Adipose tissue (tissue), 3 donors: ENCODE results near the gene ARHGEF33. TPM values are rescaled to one million over a fixed set of nuclear protein-coding genes. Genes with fewer than 3 reads are reported as not detected.

ENCODE experiments used
- H3K27ac ChIP-seq: one replicate; pipeline ENCODE4 v1.5.1; 2013; ENCODE audit warnings: low read depth, low read length
- WGBS, 3 donors: extraction: QIAGEN DNeasy Blood & Tissue Kit; methylation state at CpG; one replicate each; pipeline ENCODE4 v1.1.7; 2013; 5-methylcytosine and 5-hydroxymethylcytosine counted together
- polyA plus RNA-seq, 3 donors: library from polyadenylated mRNA; stranded (reverse); fragments of 200-250 nt; gene quantifications; one replicate each; pipeline ENCODE4 v1.2.3, GENCODE V29; 2013
- donor health status: healthy with polysubstance abuse.
- donor health status: Bipolar disorder and iron deficiency.
- donor health status: healthy.

Gene ARHGEF33
- polyA plus RNA-seq, 3 donors, result 0.10 to 2.4 (median 0.14) TPM

DNA sequence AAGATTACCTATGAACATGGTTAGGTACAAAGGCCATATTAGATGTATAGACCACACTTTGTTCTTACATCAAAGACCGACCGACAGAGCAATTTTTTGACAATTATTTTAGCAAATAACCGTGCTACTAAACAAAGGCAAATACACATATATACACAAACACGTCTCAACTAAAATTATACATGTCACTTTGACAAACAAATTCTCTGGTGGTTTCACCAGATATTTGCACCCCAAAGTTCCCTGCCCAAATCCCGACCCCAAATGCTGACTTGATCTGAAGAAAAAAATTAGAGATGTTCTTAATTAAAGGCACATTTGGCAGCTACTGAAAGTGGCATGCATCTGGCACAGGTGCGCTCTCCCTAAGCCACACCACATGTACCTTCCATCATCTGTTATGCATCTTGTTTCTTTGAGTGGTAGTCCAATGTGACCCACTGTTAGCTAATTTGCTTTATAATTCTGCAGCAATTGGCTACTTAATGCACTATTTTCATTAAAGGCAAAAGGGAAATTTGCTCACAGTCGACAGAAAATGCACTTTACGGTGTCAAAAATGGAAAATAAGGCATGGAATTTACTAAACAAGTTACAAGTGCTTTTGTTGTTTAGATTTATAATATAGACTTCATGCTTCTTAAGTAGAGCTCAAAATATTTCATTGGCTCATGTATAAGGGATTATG, 92.1 kb downstream of the ARHGEF33 start:
- H3K27ac ChIP-seq, result no peak overlapping the region
- 77 to 95% (median 94%) methylated on average over 8 of the region's 8 CpGs for WGBS, 3 donors

DNA sequence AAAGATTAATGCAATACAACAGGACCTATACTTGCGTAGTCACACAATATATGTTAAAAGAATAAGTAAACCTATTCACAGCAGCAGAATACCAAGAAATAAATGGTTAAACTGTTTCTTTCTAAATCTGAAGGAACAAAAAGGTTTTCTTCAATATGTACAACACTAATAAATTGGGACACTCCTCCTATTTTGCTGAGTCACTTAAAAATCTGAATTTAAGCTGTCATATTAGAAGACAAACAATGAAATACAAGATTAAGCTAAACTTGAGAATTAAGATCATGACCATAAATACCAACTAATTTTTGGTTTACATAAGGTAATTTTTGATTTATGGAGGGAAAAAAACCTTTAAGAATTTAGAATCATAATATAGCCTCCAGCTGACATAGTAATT, 92.8 kb downstream of the ARHGEF33 start:
- 95 to 100% (median 99%) methylated on average over 1 of the region's 1 CpG for WGBS, 3 donors

DNA sequence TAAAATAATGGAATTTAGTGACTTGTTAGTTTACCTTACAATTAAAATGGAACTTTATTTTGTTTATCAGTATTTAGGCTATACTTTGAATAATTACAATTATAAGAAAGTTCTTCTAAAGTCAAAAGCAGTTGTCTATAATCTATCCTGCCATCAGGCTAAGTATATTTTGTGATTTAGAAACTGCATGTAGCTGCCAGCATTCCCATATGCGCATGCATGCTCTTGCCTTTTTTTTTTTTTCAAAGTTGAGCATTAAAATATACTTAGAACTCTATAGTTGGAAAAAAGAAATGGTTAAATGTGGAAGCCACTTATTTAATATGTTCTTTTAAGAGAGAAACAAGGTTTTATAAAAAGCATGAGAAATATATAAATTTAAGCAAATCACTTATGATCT, 99.0 kb downstream of the ARHGEF33 start:
- no peak overlapping the region for H3K27ac ChIP-seq
- 97 to 100% (median 97%) methylated on average over 1 of the region's 1 CpG for WGBS, 3 donors

More for the DNA sequence above, 92.8 kb downstream of the ARHGEF33 start:
- no peak overlapping the region for H3K27ac ChIP-seq

DNA sequence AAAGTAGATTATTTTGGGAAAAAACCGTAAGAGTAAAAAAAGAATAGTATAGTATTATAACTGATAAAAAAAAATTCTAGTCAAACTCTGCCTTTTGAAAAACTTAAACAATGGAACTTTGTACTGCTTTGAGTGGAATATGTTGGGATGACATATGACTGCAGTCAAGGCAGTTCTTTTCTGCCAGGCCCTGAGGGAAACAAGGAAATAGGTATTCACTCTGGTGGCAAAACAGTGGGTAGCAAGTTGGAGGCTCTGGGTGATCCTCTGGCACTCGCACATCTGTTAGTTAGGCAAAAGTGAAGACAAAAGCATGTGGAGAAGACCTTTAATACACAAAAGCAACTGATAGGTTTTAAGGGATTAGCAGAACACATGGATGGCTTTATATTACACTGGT, 102.2 kb downstream of the ARHGEF33 start:
- WGBS, 3 donors, result 67 to 95% (median 94%) methylated on average over 2 of the region's 2 CpGs
- H3K27ac ChIP-seq, result no peak overlapping the region

DNA sequence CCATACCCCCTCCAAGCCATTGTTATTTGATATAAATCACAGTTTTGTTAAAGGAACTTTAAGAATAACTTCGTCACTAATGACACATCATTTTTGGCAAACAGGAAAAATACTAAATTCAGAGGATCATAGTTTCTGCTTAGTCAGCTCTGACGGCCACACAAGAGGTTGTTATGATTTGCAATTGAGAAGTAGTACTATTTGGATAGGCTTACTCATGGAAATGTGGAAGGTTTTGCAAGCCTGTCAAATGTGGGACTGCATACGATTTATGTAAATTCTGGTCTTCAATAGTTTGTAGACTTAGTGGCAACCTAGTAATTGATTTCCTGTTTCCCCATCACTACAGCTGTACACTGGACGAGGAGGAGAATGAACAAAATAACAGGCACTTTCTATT, 108.1 kb downstream of the ARHGEF33 start:
- H3K27ac ChIP-seq, result no peak overlapping the region
- WGBS, 3 donors, result 33 to 72% (median 37%) methylated on average over 4 of the region's 4 CpGs

DNA sequence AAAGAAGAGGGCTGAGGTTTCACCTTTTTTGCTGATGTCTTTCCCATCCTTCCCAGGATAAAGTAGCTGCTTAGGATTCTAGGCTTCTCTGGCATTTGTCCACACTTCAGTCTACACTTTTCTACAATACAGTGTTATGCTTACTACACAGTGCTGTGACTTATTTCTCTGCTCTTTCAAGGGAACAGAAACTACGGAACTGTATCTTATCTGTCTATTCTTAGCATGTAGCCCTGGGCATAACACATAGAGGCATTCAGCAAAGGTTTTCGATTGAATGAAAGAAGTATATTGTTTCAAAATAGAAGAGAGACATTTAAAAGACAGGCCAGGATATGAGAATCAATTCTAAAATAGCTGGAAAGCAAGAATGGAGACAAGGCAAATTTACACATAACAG, 110.9 kb downstream of the ARHGEF33 start:
- 85 to 95% (median 94%) methylated on average over 2 of the region's 2 CpGs for WGBS, 3 donors
- no peak overlapping the region for H3K27ac ChIP-seq

DNA sequence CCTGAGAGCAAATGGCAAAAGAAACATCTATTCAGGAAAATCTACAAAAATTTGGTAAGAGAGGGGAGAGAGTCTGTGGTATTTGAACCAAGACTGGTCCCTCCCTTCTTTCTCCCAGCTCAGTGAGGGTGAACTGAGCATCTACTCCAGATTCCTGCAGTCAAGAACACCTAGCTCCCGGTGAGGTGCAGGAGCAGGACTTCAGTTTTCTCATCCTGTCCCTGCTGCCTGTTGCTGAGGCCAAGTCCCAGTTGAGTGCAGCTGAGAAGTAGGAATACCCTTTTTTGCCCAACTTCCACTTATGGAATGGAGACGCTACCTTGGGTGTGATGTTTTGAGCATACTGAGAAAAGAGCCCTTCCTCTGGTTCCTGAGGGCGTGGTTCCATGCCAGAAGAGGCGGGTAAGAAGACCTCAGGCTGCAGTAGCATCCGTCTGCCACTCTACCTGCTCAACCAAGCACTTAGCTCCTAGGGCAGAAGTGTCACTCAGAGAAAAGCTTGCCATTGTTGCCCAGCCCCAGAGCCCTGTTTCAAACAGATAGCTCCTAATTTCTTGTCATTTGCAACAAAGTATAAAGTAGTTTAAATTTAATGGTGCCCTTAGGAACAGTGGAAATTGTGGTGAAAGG, 118.3 kb downstream of the ARHGEF33 start:
- WGBS, 3 donors, result 77 to 90% (median 78%) methylated on average over 5 of the region's 5 CpGs
- no peak overlapping the region for H3K27ac ChIP-seq

DNA sequence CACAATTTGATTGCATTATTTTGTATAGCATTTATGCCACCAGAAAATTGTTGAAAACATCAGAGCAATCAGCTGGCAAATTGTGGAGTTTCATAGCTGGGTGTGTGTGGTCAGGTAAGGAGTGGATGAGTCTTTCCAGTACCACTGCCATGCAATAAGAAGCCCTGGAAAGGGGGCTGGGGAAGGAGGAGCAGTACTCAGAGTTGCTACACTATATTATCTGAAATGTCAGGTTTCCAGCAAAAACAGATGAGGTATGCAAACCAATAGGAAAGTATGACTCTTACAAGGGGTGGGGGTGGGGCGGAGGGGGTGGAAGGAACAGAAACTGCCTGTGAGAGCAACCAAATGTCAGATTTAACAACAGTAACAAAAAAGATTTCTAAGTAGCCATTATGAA, 119.0 kb downstream of the ARHGEF33 start:
- no peak overlapping the region for H3K27ac ChIP-seq
- WGBS, 3 donors, result 93 to 100% (median 94%) methylated on average over 1 of the region's 1 CpG

DNA sequence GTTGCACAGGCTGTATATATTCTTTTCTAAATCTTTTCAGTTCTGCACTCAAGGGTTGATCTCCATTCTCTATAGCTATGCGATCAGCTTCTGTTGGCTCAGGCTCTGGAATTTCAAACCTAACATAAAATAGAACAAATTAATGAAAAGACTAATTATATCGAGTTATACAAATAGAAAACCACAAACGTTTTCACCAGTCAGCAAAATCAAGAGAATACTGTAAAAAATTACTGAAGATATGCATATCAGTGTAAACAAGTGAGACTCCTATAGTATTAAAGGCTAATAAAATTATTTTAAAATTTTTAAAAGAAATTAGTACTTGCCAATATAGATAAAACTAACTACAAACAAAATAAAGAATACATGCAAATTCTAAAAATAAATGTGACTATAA, 124.2 kb downstream of the ARHGEF33 start:
- no peak overlapping the region for H3K27ac ChIP-seq
- 81 to 93% (median 85%) methylated on average over 3 of the region's 3 CpGs for WGBS, 3 donors

DNA sequence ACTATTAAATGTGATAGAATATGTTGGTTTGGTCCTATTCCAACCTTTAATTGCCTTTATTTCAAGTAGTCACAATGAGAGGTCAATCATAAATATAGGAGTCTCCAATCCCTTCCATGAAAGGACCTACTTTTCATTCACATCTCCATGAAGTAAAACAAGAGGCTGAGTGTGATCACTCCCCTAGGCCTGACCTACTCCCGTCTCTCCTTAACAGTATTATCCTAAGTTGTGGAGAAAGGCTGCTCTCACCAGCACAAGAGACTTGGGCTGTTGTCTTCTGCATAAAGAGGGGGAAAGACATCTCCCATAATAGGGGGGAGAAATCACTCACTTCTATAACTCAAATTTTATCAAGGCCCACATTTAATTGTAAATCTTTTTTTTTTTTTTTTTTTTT, 125.7 kb downstream of the ARHGEF33 start:
- 93 to 100% (median 96%) methylated on average over 1 of the region's 1 CpG for WGBS, 3 donors

DNA sequence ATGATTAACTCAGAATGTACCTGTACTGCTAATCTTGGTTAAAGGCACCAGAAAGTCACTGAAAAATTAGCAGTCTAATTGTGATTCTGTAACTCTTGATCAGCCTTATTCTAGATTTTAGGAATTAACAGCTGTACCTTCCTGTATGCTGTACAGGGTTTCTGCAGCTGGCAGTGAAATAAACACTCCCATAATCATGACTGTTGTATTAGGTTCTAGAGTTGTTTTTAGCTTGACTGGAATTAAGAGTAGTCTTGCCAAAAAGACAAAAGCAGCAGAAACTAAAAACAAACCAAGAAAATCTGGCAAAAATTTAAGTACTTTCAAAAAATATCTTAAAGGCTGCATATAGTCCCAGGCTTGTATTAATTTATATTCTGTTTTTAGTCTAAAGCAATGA, 127.7 kb downstream of the ARHGEF33 start:
- H3K27ac ChIP-seq, result no peak overlapping the region

More for the DNA sequence above, 125.7 kb downstream of the ARHGEF33 start:
- no peak overlapping the region for H3K27ac ChIP-seq

DNA sequence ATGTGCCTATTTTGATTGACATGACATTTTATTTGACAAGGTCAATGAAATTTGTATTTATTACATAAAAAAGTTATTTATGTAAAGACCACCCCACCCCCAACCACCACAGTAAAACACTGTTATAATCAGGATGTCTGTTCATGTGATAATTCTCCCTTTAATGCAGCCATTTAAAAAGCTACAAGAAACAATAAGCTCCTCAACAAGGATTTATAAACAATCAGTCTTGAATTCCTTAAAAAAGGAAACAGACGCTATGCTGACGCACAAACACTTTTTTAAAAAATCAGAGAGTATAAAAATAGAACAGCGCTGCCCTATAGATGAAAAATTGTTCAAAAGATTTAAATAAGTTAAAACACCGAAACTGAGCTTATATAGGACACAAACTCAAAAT, 129.0 kb downstream of the ARHGEF33 start:
- no peak overlapping the region for H3K27ac ChIP-seq
- WGBS, 3 donors, result 84 to 92% (median 86%) methylated on average over 4 of the region's 4 CpGs

DNA sequence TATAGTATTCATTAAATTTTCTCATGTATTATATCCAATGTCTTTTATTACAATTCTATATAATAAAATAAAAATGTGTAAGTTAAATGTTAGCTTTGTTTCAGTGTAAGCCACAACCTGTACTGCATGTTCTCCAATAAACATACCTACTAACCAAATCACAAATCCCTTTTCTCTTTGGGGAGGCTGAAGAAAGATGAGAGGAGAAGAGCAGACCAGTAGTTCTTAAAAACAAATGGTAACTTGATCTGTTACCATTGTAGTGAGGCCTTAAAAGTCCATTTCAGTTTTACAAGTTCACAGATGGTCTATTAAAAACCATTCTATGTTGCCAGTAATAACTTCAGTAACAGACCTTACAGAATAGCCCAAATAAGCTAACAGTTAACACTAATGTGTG, 130.7 kb downstream of the ARHGEF33 start:
- no peak overlapping the region for H3K27ac ChIP-seq

DNA sequence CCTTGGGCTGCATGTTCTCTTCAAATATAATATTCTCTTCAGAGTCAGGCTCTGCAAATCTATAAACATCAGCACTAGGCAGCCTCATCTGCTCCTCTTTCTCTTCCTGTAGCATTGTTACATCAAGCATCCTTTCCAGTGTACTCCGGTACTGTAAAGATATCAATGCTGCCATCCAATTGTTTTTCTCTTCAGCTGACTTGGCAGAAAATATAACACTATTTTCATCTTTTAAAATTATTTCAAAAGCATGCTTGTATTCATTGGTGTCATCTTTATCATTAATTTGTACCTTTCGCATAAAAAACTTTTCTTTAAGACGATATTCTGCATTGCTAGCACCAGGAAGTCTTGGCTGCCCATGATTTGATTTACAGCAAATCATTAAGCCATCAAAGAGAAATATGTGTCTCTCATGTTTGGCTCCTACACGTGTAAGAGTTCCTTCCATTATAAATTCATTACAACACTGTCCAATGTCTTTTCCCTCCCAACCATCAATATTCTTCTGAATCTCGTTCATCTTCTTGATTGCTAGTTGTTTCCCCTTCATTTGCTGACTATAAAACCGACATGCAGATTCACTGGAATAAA, 133.1 kb downstream of the ARHGEF33 start:
- 68 to 77% (median 72%) methylated on average over 6 of the region's 6 CpGs for WGBS, 3 donors
- H3K27ac ChIP-seq, result no peak overlapping the region

DNA sequence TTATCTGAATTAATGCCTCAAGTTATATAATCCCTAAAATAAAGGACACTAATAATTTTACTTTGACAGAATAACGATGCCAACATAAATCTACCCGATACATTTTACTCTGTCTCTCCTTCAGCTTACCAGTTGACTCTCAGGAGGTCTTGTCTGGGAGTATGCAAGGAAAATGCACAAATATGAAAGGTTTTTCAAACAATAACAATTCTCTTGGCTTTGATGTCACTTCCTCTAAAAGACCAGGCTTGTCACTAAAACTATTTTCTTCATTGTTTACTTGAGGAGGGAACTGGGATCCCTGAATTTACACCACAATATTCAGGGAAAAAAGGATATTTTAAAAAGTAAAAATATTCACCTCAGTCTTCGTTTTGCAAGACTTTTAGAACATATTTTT, 134.0 kb downstream of the ARHGEF33 start:
- H3K27ac ChIP-seq, result no peak overlapping the region
- 75 to 86% (median 83%) methylated on average over 3 of the region's 3 CpGs for WGBS, 3 donors

DNA sequence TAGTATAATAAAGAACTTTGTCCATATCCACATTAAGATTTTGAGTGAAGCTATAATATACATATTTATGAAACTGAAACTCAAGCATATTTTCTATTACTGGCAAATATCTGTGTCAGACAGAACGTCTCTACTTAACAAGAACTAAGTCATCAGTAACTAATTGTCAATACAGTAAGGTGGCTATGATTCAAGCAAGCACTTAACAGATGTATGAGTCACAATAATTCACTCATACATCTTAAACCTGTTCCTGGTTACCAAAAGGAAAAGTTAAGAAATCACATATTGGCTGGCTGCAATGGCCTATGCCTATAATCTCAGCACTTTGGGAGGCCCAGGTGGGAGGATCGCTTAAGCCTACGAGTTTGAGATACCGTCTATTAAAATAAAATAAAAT, 135.2 kb downstream of the ARHGEF33 start:
- H3K27ac ChIP-seq, result no peak overlapping the region

More for the DNA sequence above, 135.2 kb downstream of the ARHGEF33 start:
- 91 to 94% (median 93%) methylated on average over 4 of the region's 4 CpGs for WGBS, 3 donors
